WTC11 (cell line): ENCODE results near the gene GTF2B. TPM values are rescaled to one million over a fixed set of nuclear protein-coding genes. Genes with fewer than 3 reads are reported as not detected.
A peak's percentile ranks its signal among the peaks of the same experiment; 100 is the strongest.

ENCODE experiments used
- ATAC-seq: fragments of 200-7000 bp; cut with Tn5 transposase; 2 replicates; pipeline ENCODE4 v1.10.0; 2021; ENCODE audit warnings: mild to moderate bottlenecking, moderate library complexity
- Bru-seq: library from RNA; stranded (reverse); fragments of 400-500 nt; gene quantifications from one replicate; lab custom pipeline; 2021; lab: Mats Ljungman, UMichigan
- CTCF ChIA-PET: fragments of 300-600 bp; sonication (Branson Sonifier 250); formaldehyde crosslinking; loops from one replicate; lab custom pipeline; 2021; ENCODE audit warnings: antibody characterized with exemption; lab: Charles Lee
- POLR2A ChIA-PET: fragments of 350-600 bp; sonication (Branson Sonifier 250); formaldehyde crosslinking; loops from one replicate; lab custom pipeline; 2021; ENCODE audit warnings: antibody characterized with exemption; lab: Charles Lee
- DNase-seq: peaks from one replicate; pipeline ENCODE4 v3.0.0; 2021; ENCODE audit warnings: low spot score
- H3K27ac Mint-ChIP-seq: 2 replicates; pipeline ENCODE4 v1.8.0; 2021; ENCODE audit warnings: mixed read lengths
- H3K27me3 Mint-ChIP-seq: 2 replicates; pipeline ENCODE4 v1.8.0; 2021; ENCODE audit warnings: low read depth, mild to moderate bottlenecking, moderate library complexity, mixed read lengths
- H3K36me3 Mint-ChIP-seq: 2 replicates; pipeline ENCODE4 v1.8.0; 2021; ENCODE audit warnings: mixed read lengths
- H3K4me1 Mint-ChIP-seq: 2 replicates; pipeline ENCODE4 v1.8.0; 2022; ENCODE audit warnings: mixed read lengths
- H3K4me3 Mint-ChIP-seq: 2 replicates; pipeline ENCODE4 v1.8.0; 2021; ENCODE audit warnings: mild to moderate bottlenecking, moderate library complexity, mixed read lengths
- H3K9me3 Mint-ChIP-seq: 2 replicates; pipeline ENCODE4 v1.8.0; 2021; ENCODE audit warnings: mixed read lengths
- CTCF ChIP-seq: fragments of 200-600 bp; IDR thresholded peaks from 2 replicates; pipeline ENCODE4 v1.8.0; 2022; ENCODE audit warnings: antibody characterized with exemption
- ERG ChIP-seq: fragments of 250-450 bp; sonication (Bioruptor Pico); IDR thresholded peaks from 2 replicates; pipeline ENCODE4 v1.8.0; 2021; ENCODE audit warnings: mild to moderate bottlenecking
- ESRRA ChIP-seq: sonication (generic); formaldehyde crosslinking; IDR thresholded peaks from 2 replicates; pipeline ENCODE4 v1.8.1; 2022; ENCODE audit warnings: mild to moderate bottlenecking, missing genetic modification reagents, borderline replicate concordance
- FOXK1 ChIP-seq: sonication (generic); formaldehyde crosslinking; IDR thresholded peaks from 2 replicates; pipeline ENCODE4 v1.8.0; 2022; ENCODE audit warnings: mild to moderate bottlenecking, moderate library complexity, missing genetic modification reagents
- GABPB1 ChIP-seq: sonication (generic); formaldehyde crosslinking; IDR thresholded peaks from 2 replicates; pipeline ENCODE4 v1.8.1; 2023; ENCODE audit warnings: mild to moderate bottlenecking, missing genetic modification reagents
- HMGXB4 ChIP-seq: sonication (generic); formaldehyde crosslinking; IDR thresholded peaks from 2 replicates; pipeline ENCODE4 v1.8.1; 2023; ENCODE audit warnings: mild to moderate bottlenecking, moderate library complexity, missing genetic modification reagents
- JUN ChIP-seq: sonication (generic); formaldehyde crosslinking; IDR thresholded peaks from 2 replicates; pipeline ENCODE4 v1.8.0; 2023; ENCODE audit warnings: mild to moderate bottlenecking, missing genetic modification reagents
- KAT7 ChIP-seq: sonication (generic); formaldehyde crosslinking; IDR thresholded peaks from 2 replicates; pipeline ENCODE4 v1.8.1; 2023; ENCODE audit warnings: missing genetic modification reagents, mild to moderate bottlenecking, borderline replicate concordance
- MXD4 ChIP-seq: fragments of 250-450 bp; sonication (Bioruptor Pico); IDR thresholded peaks from 2 replicates; pipeline ENCODE4 v1.8.0; 2021; ENCODE audit warnings: mild to moderate bottlenecking, moderate library complexity, borderline replicate concordance
- SP1 ChIP-seq: sonication (generic); formaldehyde crosslinking; conservative IDR thresholded peaks from 2 replicates; pipeline ENCODE4 v1.8.1; 2022; ENCODE audit warnings: missing genetic modification reagents
- TEAD1 ChIP-seq: sonication (generic); formaldehyde crosslinking; IDR thresholded peaks from 2 replicates; pipeline ENCODE4 v1.8.0; 2022; ENCODE audit warnings: mild to moderate bottlenecking, missing genetic modification reagents
- USF1 ChIP-seq: sonication (generic); formaldehyde crosslinking; IDR thresholded peaks from 2 replicates; pipeline ENCODE4 v1.8.0; 2022; ENCODE audit warnings: mild to moderate bottlenecking, missing genetic modification reagents
- ZBTB21 ChIP-seq: sonication (generic); formaldehyde crosslinking; IDR thresholded peaks from 2 replicates; pipeline ENCODE4 v1.8.1; 2023; ENCODE audit warnings: mild to moderate bottlenecking, missing genetic modification reagents, borderline replicate concordance
- long read RNA-seq, 3 experiments: library from RNA in 1 of 3; library from capped mRNA in 1 of 3; library from polyadenylated mRNA in 1 of 3; unstranded in 2 of 3; stranded (forward) in 1 of 3; transcript quantifications; one replicate each; pipeline ENCODE4 v2.0.0, GENCODE V29; 2021
- total RNA-seq: library from RNA; stranded (reverse); gene quantifications from 3 replicates; pipeline ENCODE4 v1.2.3, GENCODE V29; 2021
- TF ChIP-seq, protein P1 (sequence below): sonication (generic); formaldehyde crosslinking; IDR thresholded peaks from 2 replicates; pipeline ENCODE4 v1.8.1; 2022; ENCODE audit warnings: mild to moderate bottlenecking, moderate library complexity, missing genetic modification reagents
- TF ChIP-seq, protein P2 (sequence below): sonication (generic); formaldehyde crosslinking; IDR thresholded peaks from 2 replicates; pipeline ENCODE4 v1.8.1; 2023; ENCODE audit warnings: mild to moderate bottlenecking, missing genetic modification reagents
- TF ChIP-seq, protein P3 (sequence below): sonication (generic); formaldehyde crosslinking; IDR thresholded peaks from 2 replicates; pipeline ENCODE4 v1.8.0; 2023; ENCODE audit warnings: missing genetic modification reagents, mild to moderate bottlenecking, borderline replicate concordance
- TF ChIP-seq, protein P4 (sequence below): sonication (generic); formaldehyde crosslinking; IDR thresholded peaks from 2 replicates; pipeline ENCODE4 v1.8.0; 2022; ENCODE audit warnings: mild to moderate bottlenecking, missing genetic modification reagents
- TF ChIP-seq, protein P5 (sequence below): sonication (generic); formaldehyde crosslinking; IDR thresholded peaks from 2 replicates; pipeline ENCODE4 v1.8.0; 2022; ENCODE audit warnings: mild to moderate bottlenecking, missing genetic modification reagents

Gene GTF2B
- total RNA-seq = 14.2 to 16.8 TPM (median 15.1 TPM) in 3 replicates
- Bru-seq, nascent RNA = percentile 70 among the genes with signal in this experiment
- long read RNA-seq, experiment 1, transcript GTF2B-201 (7 exons, 1,351 nt) = major isoform, 30 of 41 reads
- long read RNA-seq, experiment 1, partial matches to known transcripts = 3 of 41 reads
- long read RNA-seq, experiment 1, other reads (novel, unspliced or antisense) = 8 of 41 reads
- long read RNA-seq, experiment 2, transcript GTF2B-201 (7 exons, 1,351 nt) = major isoform, 19 of 30 reads
- long read RNA-seq, experiment 2, partial matches to known transcripts = 3 of 30 reads
- long read RNA-seq, experiment 2, other reads (novel, unspliced or antisense) = 8 of 30 reads
- long read RNA-seq, experiment 3, transcript GTF2B-201 (7 exons, 1,351 nt) = major isoform, 73 of 90 reads
- long read RNA-seq, experiment 3, partial matches to known transcripts = 3 of 90 reads
- long read RNA-seq, experiment 3, other reads (novel, unspliced or antisense) = 14 of 90 reads

DNA sequence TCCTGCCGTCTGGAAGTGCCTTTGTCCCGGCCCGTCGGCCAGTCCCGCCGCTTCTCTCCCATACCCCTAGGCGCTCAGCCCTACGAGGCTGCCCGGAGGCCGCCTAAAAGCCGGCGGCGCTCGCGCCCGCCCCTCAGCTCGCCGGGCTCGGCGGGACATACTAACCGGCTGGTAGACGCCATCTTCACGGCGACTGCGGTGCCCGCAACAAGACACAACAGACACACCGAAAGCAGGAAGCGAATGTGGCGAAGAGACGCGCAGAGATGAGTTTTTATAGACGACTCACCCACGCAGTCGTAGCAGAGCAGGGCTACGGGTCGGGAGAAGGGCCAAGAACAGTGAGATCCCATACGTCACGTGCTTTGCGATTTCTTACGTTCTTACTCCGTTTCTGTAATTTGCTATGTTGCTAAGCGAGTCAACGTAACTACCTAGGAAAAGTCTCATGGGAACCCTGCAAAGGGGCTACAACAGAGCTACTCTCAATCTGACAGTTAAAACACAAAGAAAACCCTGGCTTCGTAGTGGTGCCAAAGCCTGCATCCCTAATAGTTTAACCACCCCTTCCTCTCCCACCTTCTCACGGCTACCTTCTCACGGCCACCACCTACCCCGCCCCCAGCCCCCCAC, at the start of gene GTF2B:
Gene GTF2B, minus strand, starts transcription at position 250 of the 633 bp plus-strand sequence. Its CDS starts 68 bp downstream, at position 182.
- DNase-seq (peak; percentile 67), ATAC-seq (peak; percentile 84)
- Mint-ChIP-seq H3K27me3 (peaks cover 2% of the 10 kb centered on the region; the same call in 1 of the 2 replicates), H3K27ac (peak within 1 kb of the TSS; percentile 97), H3K4me1 (peaks cover 14% of the 10 kb centered on the region), H3K9me3 (peaks cover 5% of the 10 kb centered on the region; the same call in 1 of the 2 replicates), H3K36me3 (peaks cover 4% of the 10 kb centered on the region; the same call in 1 of the 2 replicates), H3K4me3 (peak within 1 kb of the TSS; percentile 94)
- POLR2A ChIA-PET = interaction anchor here (0.6 to 1.5 kb wide), 3 partner anchors 41 to 207 kb away, joined by 3 to 4 read pairs (median 4); partner anchors contain the start of gene PKN2
- CTCF ChIA-PET = interaction anchor here (0.7 to 1.5 kb wide), 4 partner anchors 8 to 339 kb away, joined by 3 read pairs; no protein-coding TSS in a partner anchor
- TF ChIP-seq USF1 (CRISPR knock-in tag) = peak; percentile 83
- no peak for TF ChIP-seq ESRRA (CRISPR knock-in tag)
- TF ChIP-seq ERG (CRISPR knock-in tag) = no peak
- peak; percentile 59; the same call in 1 of the 2 replicates for TF ChIP-seq HMGXB4 (CRISPR knock-in tag)
- peak; percentile 34; the same call in 1 of the 2 replicates for TF ChIP-seq JUN
- peak; percentile 68 for TF ChIP-seq SP1 (CRISPR knock-in tag)
- TF ChIP-seq, protein P1, sequence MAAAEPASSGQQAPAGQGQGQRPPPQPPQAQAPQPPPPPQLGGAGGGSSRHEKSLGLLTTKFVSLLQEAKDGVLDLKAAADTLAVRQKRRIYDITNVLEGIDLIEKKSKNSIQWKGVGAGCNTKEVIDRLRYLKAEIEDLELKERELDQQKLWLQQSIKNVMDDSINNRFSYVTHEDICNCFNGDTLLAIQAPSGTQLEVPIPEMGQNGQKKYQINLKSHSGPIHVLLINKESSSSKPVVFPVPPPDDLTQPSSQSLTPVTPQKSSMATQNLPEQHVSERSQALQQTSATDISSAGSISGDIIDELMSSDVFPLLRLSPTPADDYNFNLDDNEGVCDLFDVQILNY = 0 out of 2 replicates have a peak, but pooled peaks have one; percentile 27
- TF ChIP-seq, protein P2, sequence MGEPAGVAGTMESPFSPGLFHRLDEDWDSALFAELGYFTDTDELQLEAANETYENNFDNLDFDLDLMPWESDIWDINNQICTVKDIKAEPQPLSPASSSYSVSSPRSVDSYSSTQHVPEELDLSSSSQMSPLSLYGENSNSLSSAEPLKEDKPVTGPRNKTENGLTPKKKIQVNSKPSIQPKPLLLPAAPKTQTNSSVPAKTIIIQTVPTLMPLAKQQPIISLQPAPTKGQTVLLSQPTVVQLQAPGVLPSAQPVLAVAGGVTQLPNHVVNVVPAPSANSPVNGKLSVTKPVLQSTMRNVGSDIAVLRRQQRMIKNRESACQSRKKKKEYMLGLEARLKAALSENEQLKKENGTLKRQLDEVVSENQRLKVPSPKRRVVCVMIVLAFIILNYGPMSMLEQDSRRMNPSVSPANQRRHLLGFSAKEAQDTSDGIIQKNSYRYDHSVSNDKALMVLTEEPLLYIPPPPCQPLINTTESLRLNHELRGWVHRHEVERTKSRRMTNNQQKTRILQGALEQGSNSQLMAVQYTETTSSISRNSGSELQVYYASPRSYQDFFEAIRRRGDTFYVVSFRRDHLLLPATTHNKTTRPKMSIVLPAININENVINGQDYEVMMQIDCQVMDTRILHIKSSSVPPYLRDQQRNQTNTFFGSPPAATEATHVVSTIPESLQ (CRISPR knock-in tag) = no peak
- no peak for TF ChIP-seq CTCF
- TF ChIP-seq, protein P3, sequence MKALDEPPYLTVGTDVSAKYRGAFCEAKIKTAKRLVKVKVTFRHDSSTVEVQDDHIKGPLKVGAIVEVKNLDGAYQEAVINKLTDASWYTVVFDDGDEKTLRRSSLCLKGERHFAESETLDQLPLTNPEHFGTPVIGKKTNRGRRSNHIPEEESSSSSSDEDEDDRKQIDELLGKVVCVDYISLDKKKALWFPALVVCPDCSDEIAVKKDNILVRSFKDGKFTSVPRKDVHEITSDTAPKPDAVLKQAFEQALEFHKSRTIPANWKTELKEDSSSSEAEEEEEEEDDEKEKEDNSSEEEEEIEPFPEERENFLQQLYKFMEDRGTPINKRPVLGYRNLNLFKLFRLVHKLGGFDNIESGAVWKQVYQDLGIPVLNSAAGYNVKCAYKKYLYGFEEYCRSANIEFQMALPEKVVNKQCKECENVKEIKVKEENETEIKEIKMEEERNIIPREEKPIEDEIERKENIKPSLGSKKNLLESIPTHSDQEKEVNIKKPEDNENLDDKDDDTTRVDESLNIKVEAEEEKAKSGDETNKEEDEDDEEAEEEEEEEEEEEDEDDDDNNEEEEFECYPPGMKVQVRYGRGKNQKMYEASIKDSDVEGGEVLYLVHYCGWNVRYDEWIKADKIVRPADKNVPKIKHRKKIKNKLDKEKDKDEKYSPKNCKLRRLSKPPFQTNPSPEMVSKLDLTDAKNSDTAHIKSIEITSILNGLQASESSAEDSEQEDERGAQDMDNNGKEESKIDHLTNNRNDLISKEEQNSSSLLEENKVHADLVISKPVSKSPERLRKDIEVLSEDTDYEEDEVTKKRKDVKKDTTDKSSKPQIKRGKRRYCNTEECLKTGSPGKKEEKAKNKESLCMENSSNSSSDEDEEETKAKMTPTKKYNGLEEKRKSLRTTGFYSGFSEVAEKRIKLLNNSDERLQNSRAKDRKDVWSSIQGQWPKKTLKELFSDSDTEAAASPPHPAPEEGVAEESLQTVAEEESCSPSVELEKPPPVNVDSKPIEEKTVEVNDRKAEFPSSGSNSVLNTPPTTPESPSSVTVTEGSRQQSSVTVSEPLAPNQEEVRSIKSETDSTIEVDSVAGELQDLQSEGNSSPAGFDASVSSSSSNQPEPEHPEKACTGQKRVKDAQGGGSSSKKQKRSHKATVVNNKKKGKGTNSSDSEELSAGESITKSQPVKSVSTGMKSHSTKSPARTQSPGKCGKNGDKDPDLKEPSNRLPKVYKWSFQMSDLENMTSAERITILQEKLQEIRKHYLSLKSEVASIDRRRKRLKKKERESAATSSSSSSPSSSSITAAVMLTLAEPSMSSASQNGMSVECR (CRISPR knock-in tag) = peak; percentile 69; the same call in 1 of the 2 replicates
- TF ChIP-seq, protein P4, sequence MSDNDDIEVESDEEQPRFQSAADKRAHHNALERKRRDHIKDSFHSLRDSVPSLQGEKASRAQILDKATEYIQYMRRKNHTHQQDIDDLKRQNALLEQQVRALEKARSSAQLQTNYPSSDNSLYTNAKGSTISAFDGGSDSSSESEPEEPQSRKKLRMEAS (CRISPR knock-in tag) = no peak; the same call in 1 of the 2 replicates
- TF ChIP-seq TEAD1 (CRISPR knock-in tag) = 0 out of 2 replicates have a peak, but pooled peaks have one; percentile 29
- no peak for TF ChIP-seq MXD4 (CRISPR knock-in tag)
- TF ChIP-seq, protein P5, sequence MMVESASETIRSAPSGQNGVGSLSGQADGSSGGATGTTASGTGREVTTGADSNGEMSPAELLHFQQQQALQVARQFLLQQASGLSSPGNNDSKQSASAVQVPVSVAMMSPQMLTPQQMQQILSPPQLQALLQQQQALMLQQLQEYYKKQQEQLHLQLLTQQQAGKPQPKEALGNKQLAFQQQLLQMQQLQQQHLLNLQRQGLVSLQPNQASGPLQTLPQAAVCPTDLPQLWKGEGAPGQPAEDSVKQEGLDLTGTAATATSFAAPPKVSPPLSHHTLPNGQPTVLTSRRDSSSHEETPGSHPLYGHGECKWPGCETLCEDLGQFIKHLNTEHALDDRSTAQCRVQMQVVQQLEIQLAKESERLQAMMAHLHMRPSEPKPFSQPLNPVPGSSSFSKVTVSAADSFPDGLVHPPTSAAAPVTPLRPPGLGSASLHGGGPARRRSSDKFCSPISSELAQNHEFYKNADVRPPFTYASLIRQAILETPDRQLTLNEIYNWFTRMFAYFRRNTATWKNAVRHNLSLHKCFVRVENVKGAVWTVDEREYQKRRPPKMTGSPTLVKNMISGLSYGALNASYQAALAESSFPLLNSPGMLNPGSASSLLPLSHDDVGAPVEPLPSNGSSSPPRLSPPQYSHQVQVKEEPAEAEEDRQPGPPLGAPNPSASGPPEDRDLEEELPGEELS (CRISPR knock-in tag) = 0 out of 2 replicates have a peak, but pooled peaks have one; percentile 62
- TF ChIP-seq ZBTB21 (CRISPR knock-in tag) = no peak
- TF ChIP-seq GABPB1 = peak; percentile 83
- TF ChIP-seq FOXK1 (CRISPR knock-in tag) = peak; percentile 90
- 0 out of 2 replicates have a peak, but pooled peaks have one; percentile 80 for TF ChIP-seq KAT7 (CRISPR knock-in tag)
